Uterus (tissue), 4 donors: Measurements from ENCODE around the gene MYH15. TPM values are rescaled to one million over a fixed set of nuclear protein-coding genes. Genes with fewer than 3 reads are reported as not detected.

Experiments used
- DNase-seq, 2 donors: peaks; one replicate each; pipeline ENCODE4 v3.0.0-alpha.2; 2019 to 2020
- H3K27ac ChIP-seq, 2 donors: fragments of 200-600 bp; sonication (generic); 1 replicate in 1 of 2; 2 replicates in 1 of 2; pipeline ENCODE4 v1.5.1; 2016 to 2018
- H3K27me3 ChIP-seq, 2 donors: fragments of 200-600 bp; sonication (generic); one replicate each; pipeline ENCODE4 v1.5.1; 2018 to 2019; ENCODE audit warnings: control low read depth in 1 of 2
- H3K36me3 ChIP-seq, 2 donors: fragments of 200-600 bp; sonication (generic); one replicate each; pipeline ENCODE4 v1.5.1; 2019; ENCODE audit warnings: control low read depth in 1 of 2
- H3K4me1 ChIP-seq, 2 donors: fragments of 200-600 bp; sonication (generic); one replicate each; pipeline ENCODE4 v1.5.1; 2018 to 2019; ENCODE audit warnings: control low read depth in 1 of 2
- H3K4me3 ChIP-seq, 2 donors: fragments of 200-600 bp; sonication (generic); 1 replicate in 1 of 2; 2 replicates in 1 of 2; pipeline ENCODE4 v1.5.1; 2018 to 2019; ENCODE audit warnings: mild to moderate bottlenecking in 1 of 2
- H3K9me3 ChIP-seq, 2 donors: fragments of 200-600 bp; sonication (generic); one replicate each; pipeline ENCODE4 v1.5.1; 2019; ENCODE audit warnings: control low read depth in 1 of 2
- POLR2A ChIP-seq, 2 donors: fragments of 450-650 bp; IDR thresholded peaks; one replicate each; pipeline ENCODE4 v1.6.1; 2016; ENCODE audit warnings: antibody characterized with exemption in 2 of 2, mild to moderate bottlenecking in 1 of 2, moderate library complexity in 1 of 2
- intact Hi-C: fragments of 100-400 bp; cut with DNase I; formaldehyde crosslinking; loops from one replicate; pipeline ENCODE4 v1.15.1; 2023; ENCODE audit warnings: low total_unique reads
- total RNA-seq, 4 donors: library from RNA; depleted of rRNA in 3 of 4; stranded (reverse); fragments of >200 nt in 3 of 4; gene quantifications; one replicate each; pipeline versions ENCODE4 v1.1.0 to v1.2.4, GENCODE V29; 2014 to 2023
- TF ChIP-seq, protein P1 (sequence below), 4 experiments: fragments of 200-600 bp in 2 of 4; fragments of 450-650 bp in 2 of 4; sonication (generic) in 2 of 4; IDR thresholded peaks; one replicate each; pipeline ENCODE4 v1.5.1; 2016 to 2019; ENCODE audit warnings: antibody characterized with exemption in 4 of 4, mild to moderate bottlenecking in 2 of 4, moderate library complexity in 1 of 4
- donor health status: DM: yes; HTN: yes; CAD: no.

MYH15 gene
- total RNA-seq, 4 donors from 2014 or later, result 0.12 to 0.62 TPM; not detected in 2

DNA sequence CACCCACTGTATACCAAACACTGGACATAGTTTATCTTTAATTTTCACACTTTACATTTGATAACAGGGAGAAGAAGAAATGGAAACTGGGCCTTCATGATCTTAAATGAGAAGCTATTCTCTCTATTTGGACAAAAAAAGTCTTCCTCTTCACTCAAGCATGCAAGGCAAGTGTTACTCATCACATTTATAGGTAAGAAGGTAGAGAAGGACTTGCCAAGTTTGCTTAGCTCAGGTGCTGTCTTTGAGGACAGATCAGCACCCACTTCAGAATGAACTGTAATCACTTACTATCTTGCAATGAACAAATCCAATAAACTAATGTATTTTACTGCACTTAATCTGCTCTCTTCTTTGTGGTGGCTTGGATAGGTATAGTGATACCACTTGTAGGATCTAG, 1.1 kb upstream of the MYH15 start:
- intact Hi-C loops, result no loop called here

DNA sequence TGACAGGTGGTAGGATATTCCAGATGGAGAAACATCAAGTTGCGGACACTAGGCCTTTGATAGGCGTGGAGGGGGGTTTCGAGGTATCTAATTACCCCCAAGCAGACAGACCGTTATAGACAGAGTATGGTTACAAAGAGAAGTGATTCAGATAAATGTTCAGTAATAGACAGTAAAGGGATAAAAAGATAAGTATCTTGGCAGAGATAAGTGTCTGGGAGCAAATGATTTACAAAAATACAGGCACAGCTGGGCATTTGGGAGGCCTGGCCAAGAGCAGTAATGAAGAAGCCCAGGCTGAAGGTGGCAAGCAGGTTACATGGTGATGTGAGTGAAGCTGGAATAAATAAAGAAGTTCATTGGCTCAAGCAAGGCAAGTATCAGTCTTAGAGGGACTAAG, 659 bp upstream of the MYH15 start:
- intact Hi-C loops, result no loop called here

More for the DNA sequence above, 1.1 kb upstream of the MYH15 start:
- Histone ChIP-seq H3K4me3 (no peak overlapping the region), H3K36me3 (no peaks in the 10 kb centered on the region), H3K4me1 (no peaks in the 10 kb centered on the region), H3K27ac (no peak overlapping the region), H3K9me3 (no peaks in the 10 kb centered on the region), H3K27me3 (no peaks in the 10 kb centered on the region)
- TF ChIP-seq, protein P1, sequence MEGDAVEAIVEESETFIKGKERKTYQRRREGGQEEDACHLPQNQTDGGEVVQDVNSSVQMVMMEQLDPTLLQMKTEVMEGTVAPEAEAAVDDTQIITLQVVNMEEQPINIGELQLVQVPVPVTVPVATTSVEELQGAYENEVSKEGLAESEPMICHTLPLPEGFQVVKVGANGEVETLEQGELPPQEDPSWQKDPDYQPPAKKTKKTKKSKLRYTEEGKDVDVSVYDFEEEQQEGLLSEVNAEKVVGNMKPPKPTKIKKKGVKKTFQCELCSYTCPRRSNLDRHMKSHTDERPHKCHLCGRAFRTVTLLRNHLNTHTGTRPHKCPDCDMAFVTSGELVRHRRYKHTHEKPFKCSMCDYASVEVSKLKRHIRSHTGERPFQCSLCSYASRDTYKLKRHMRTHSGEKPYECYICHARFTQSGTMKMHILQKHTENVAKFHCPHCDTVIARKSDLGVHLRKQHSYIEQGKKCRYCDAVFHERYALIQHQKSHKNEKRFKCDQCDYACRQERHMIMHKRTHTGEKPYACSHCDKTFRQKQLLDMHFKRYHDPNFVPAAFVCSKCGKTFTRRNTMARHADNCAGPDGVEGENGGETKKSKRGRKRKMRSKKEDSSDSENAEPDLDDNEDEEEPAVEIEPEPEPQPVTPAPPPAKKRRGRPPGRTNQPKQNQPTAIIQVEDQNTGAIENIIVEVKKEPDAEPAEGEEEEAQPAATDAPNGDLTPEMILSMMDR (IDR thresholded peaks at IDR 0.05), result no peak
- DNase-seq, result no peak

DNA sequence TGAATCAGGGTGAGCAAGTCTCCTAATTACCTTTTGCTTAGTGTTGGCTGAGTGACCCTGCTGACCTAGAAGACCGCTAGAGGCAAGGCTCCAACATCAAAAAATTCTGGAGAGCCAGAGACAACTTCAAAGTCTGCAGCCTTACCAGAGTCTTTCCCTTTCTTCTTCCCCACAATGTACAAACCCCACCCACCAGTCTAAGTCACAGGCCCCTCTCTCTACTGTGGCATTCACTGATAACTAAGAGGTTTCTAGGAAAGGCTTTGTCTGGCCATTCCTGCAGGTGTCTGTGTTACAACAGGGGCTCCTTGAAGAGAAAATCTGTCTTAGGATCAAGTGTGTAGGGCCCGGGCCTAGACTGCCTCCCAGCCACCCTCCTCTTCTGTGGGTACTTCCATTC, 525 bp downstream of the MYH15 start:
- H3K36me3 ChIP-seq, result no peaks in the 10 kb centered on the region
- no peaks in the 10 kb centered on the region for H3K27me3 ChIP-seq
- H3K9me3 ChIP-seq, result no peaks in the 10 kb centered on the region
- H3K4me3 ChIP-seq, result no peak overlapping the region
- TF ChIP-seq POLR2A (IDR thresholded peaks at IDR 0.05), result no peak
- TF ChIP-seq, protein P1 (IDR thresholded peaks at IDR 0.05), result no peak
- intact Hi-C loops, result no loop called here
- H3K4me1 ChIP-seq, result no peaks in the 10 kb centered on the region
- DNase-seq, result no peak
- no peak overlapping the region for H3K27ac ChIP-seq

More for the DNA sequence above, 659 bp upstream of the MYH15 start:
- Histone ChIP-seq H3K27ac (no peak overlapping the region), H3K27me3 (no peaks in the 10 kb centered on the region), H3K9me3 (no peaks in the 10 kb centered on the region), H3K4me3 (no peak overlapping the region), H3K36me3 (no peaks in the 10 kb centered on the region), H3K4me1 (no peaks in the 10 kb centered on the region)
- TF ChIP-seq, protein P1 (IDR thresholded peaks at IDR 0.05), result no peak
- TF ChIP-seq POLR2A (IDR thresholded peaks at IDR 0.05), result no peak
- no peak for DNase-seq

DNA sequence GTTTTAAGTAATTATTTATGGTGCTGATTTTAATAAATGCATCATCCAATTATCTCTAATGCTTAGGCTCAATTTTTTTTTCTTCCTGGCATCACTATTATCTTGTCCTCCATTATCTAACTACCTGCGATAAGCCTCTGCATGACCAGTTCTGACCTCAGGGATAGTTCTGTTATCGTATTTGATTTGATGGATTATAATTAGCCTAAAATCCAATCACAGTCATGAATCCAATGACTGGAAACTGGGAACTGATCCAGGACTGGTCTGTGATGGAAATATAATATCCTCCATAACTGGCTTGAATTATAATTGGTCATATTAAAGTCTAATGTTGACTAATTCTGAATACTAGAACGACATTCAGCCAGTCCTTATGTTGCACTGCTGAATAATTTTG, 1.1 kb downstream of the MYH15 start:
- H3K27ac ChIP-seq, result no peak overlapping the region
- H3K9me3 ChIP-seq, result no peaks in the 10 kb centered on the region
- H3K4me3 ChIP-seq, result no peak overlapping the region
- no peaks in the 10 kb centered on the region for H3K27me3 ChIP-seq
- no peak for TF ChIP-seq POLR2A (IDR thresholded peaks at IDR 0.05)
- TF ChIP-seq, protein P1 (IDR thresholded peaks at IDR 0.05), result no peak
- no peaks in the 10 kb centered on the region for H3K36me3 ChIP-seq
- DNase-seq, result no peak
- no peaks in the 10 kb centered on the region for H3K4me1 ChIP-seq
- intact Hi-C loops, result no loop called here

DNA sequence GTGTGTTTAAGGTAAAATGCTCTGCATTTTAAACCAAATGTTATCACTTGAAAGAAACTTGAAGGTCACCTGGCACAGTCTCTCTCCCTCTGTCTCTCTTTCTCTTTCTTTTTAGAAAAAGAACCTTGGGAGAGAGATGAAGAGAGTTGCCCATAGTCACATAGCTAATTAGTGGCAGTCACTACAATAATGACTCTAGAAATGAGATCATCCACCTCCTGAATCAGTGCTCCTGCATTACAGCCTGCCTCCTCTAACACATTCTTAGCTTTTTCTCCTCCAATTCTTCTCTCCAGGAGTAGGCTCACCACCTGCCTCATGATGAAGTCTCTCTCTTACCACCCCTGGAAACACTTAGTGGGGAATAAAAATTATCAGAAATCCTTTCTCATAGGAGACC, 2.5 kb downstream of the MYH15 start:
- no peaks in the 10 kb centered on the region for H3K36me3 ChIP-seq
- no peak for DNase-seq
- H3K9me3 ChIP-seq, result no peaks in the 10 kb centered on the region
- H3K27ac ChIP-seq, result no peak overlapping the region
- H3K4me3 ChIP-seq, result no peak overlapping the region
- intact Hi-C loops, result no loop called here
- TF ChIP-seq, protein P1 (IDR thresholded peaks at IDR 0.05), result no peak
- no peak for TF ChIP-seq POLR2A (IDR thresholded peaks at IDR 0.05)
- no peaks in the 10 kb centered on the region for H3K27me3 ChIP-seq
- no peaks in the 10 kb centered on the region for H3K4me1 ChIP-seq
